Bronchial epithelial cell (primary cell): ENCODE data around the gene DDX21. TPM values are rescaled to one million over a fixed set of nuclear protein-coding genes. Genes with fewer than 3 reads are reported as not detected.
"Not testable (repeated sequence)": the region's sequence is repeated elsewhere in the genome, so short reads cannot be mapped to it uniquely, and the experiment has no call there.

ENCODE experiments used
- DNase-seq: peaks from one replicate; pipeline ENCODE4 v3.0.0-alpha.2; 2010; ENCODE audit warnings: low read depth
- FAIRE-seq: peaks from 2 replicates; lab custom pipeline; 2011; peaks lifted over from hg19 to GRCh38; lab: Jason Lieb, UNC
- H3K27me3 ChIP-seq: 2 replicates; pipeline ENCODE4 v1.5.1; 2011; ENCODE audit warnings: low read length; ENCODE audit not compliant: control insufficient read depth, insufficient read depth
- H3K36me3 ChIP-seq: 2 replicates; pipeline ENCODE4 v1.5.1; 2011; ENCODE audit warnings: low read length; ENCODE audit not compliant: control insufficient read depth, insufficient read depth
- H3K4me3 ChIP-seq: 2 replicates; pipeline ENCODE4 v1.5.1; 2011; ENCODE audit warnings: mild to moderate bottlenecking, low read depth, low read length, control low read depth
- CTCF ChIP-seq: IDR thresholded peaks from 2 replicates; pipeline ENCODE4 v1.5.1; 2011; ENCODE audit warnings: mild to moderate bottlenecking, moderate library complexity, low read length, control low read depth, inconsistent platforms; ENCODE audit not compliant: insufficient read depth, severe bottlenecking
- total RNA-seq: library from RNA; depleted of rRNA; stranded (reverse); fragments of >200 nt; gene quantifications from 2 replicates; pipeline ENCODE4 v1.2.1, GENCODE V29; 2014

Gene DDX21
- total RNA-seq, 1 donor from 2014 or later, result 193 TPM

- Histone ChIP-seq H3K36me3 (peaks cover 8% of the 10 kb centered on the region), H3K4me3 (no peak overlapping the region), H3K27me3 (no peaks in the 10 kb centered on the region)
- FAIRE-seq (no peak), DNase-seq (no peak)
- no peak for TF ChIP-seq CTCF
These were observed 17.9 kb upstream of the DDX21 start for GRCh38 chr10:68938117-68938516.

- no peak overlapping the region for H3K4me3 ChIP-seq
- no peaks in the 10 kb centered on the region for H3K27me3 ChIP-seq
- DNase-seq (no peak), FAIRE-seq (no peak)
- peaks cover 9% of the 10 kb centered on the region for H3K36me3 ChIP-seq
- no peak for TF ChIP-seq CTCF
These were observed 17.1 kb upstream of the DDX21 start for GRCh38 chr10:68938884-68939283.

- not testable (repeated sequence) for H3K36me3 ChIP-seq, H3K4me3 ChIP-seq, H3K27me3 ChIP-seq, DNase-seq, FAIRE-seq
These were observed 15.1 kb upstream of the DDX21 start for GRCh38 chr10:68940917-68941316.

- H3K27me3 ChIP-seq, result no peaks in the 10 kb centered on the region
- DNase-seq (no peak), FAIRE-seq (no peak)
These were observed 5.4 kb upstream of the DDX21 start for GRCh38 chr10:68950598-68950997.

GRCh38 chr10:68954904-68955303 is 1.1 kb upstream of the DDX21 start:
- peak overlapping the region; percentile 100 for H3K4me3 ChIP-seq
- no peak for FAIRE-seq

More at GRCh38 chr10:68950598-68950997, 5.4 kb upstream of the DDX21 start:
- TF ChIP-seq CTCF, result no peak
- no peak overlapping the region for H3K4me3 ChIP-seq
- peaks cover 5% of the 10 kb centered on the region for H3K36me3 ChIP-seq

GRCh38 chr10:68955355-68955831 is 577 bp upstream of the DDX21 start:
- DNase-seq (no peak), FAIRE-seq (no peak)
- no peaks in the 10 kb centered on the region for H3K27me3 ChIP-seq
- H3K4me3 ChIP-seq, result peak overlapping the region; percentile 100
- H3K36me3 ChIP-seq, result peaks cover 1% of the 10 kb centered on the region
- no peak for TF ChIP-seq CTCF

More at GRCh38 chr10:68954904-68955303, 1.1 kb upstream of the DDX21 start:
- Histone ChIP-seq H3K27me3 (no peaks in the 10 kb centered on the region), H3K36me3 (peaks cover 1% of the 10 kb centered on the region)
- DNase-seq, result no peak
- no peak for TF ChIP-seq CTCF
